ENCODE measurements around the gene FADS3. TPM values are rescaled to one million over a fixed set of nuclear protein-coding genes. Genes with fewer than 3 reads are reported as not detected.

Gene FADS3
- total and polyA plus RNA-seq, 3 donors from 2014 or later, result 20.5 to 88.5 (median 50.6) TPM

GRCh38 chr11:61834278-61835048, 56.9 kb downstream of the FADS3 start:
- Histone ChIP-seq H3K4me1 (peaks cover 47% of the 10 kb centered on the region), H3K9me3 (no peaks in the 10 kb centered on the region), H3K4me3 (no peak overlapping the region), H3K36me3 (ENCODE audit: low read depth, missing control alignments) (no peaks in the 10 kb centered on the region), H3K27me3 (no peaks in the 10 kb centered on the region), H3K27ac (peak overlapping the region; percentile 12 to 79)
- DNase-seq, result peak; percentile 66
- no peak for TF ChIP-seq CTCF (IDR thresholded peaks at IDR 0.05)
- no peak for TF ChIP-seq POLR2A (IDR thresholded peaks at IDR 0.05)
- WGBS, 2 donors, result 38 to 50% methylated on average over 5 to 12 of the region's 12 CpGs
- intact Hi-C loops (cut with DNase I; ENCODE audit: low total_unique reads), result no loop called here

DNA sequence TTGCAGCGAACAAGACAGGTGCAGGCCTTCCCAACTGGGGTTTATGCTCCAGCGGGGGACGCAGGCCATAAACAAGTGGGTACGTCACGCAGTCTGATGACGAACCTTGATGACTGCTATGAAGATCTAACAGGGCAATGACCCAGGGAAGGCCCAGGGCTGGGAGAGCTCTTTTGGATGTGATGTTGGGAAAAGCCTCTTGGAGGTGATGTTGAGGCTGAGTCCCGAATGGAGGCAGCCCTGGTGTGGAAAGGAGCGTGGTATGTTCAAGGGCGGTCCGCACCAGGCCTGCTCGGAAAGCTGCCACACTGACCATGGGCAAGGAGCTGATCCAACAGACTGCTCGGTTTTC, 57.4 kb downstream of the FADS3 start:
- no peak for DNase-seq
- intact Hi-C loops (cut with DNase I; ENCODE audit: low total_unique reads), result no loop called here
- TF ChIP-seq CTCF (IDR thresholded peaks at IDR 0.05), result no peak
- no peaks in the 10 kb centered on the region for H3K9me3 ChIP-seq
- H3K27me3 ChIP-seq, result no peaks in the 10 kb centered on the region
- no peak overlapping the region for H3K4me3 ChIP-seq
- WGBS, 2 donors, result 87 to 94% methylated on average over 12 of the region's 12 CpGs
- H3K36me3 ChIP-seq (ENCODE audit: low read depth, missing control alignments), result no peaks in the 10 kb centered on the region
- peak overlapping the region in 1 of 2 donors; percentile 79 for H3K27ac ChIP-seq
- H3K4me1 ChIP-seq, result peaks cover 51% of the 10 kb centered on the region

- H3K27ac ChIP-seq, result no peak overlapping the region
- peaks cover 51% of the 10 kb centered on the region for H3K4me1 ChIP-seq
- DNase-seq, result no peak
Observed at GRCh38 chr11:61833471-61833870, 57.9 kb downstream of the FADS3 start.

GRCh38 chr11:61832754-61833153, 58.6 kb downstream of the FADS3 start:
- peaks cover 51% of the 10 kb centered on the region for H3K4me1 ChIP-seq
- no peak overlapping the region for H3K27ac ChIP-seq
- H3K9me3 ChIP-seq, result no peaks in the 10 kb centered on the region
- TF ChIP-seq POLR2A (IDR thresholded peaks at IDR 0.05) (no peak), CTCF (IDR thresholded peaks at IDR 0.05) (no peak)
- 59 to 69% methylated on average over 7 of the region's 7 CpGs for WGBS, 2 donors
- no peaks in the 10 kb centered on the region for H3K36me3 ChIP-seq (ENCODE audit: low read depth, missing control alignments)
- peak; percentile 51 for DNase-seq
- intact Hi-C loops (cut with DNase I; ENCODE audit: low total_unique reads), result no loop called here
- no peak overlapping the region for H3K4me3 ChIP-seq
- no peaks in the 10 kb centered on the region for H3K27me3 ChIP-seq

More at GRCh38 chr11:61833471-61833870, 57.9 kb downstream of the FADS3 start:
- TF ChIP-seq CTCF (IDR thresholded peaks at IDR 0.05), result no peak
- no peak for TF ChIP-seq POLR2A (IDR thresholded peaks at IDR 0.05)
- H3K9me3 ChIP-seq, result no peaks in the 10 kb centered on the region
- no peaks in the 10 kb centered on the region for H3K36me3 ChIP-seq (ENCODE audit: low read depth, missing control alignments)
- no peak overlapping the region for H3K4me3 ChIP-seq
- 79 to 88% methylated on average over 11 of the region's 11 CpGs for WGBS, 2 donors
- no peaks in the 10 kb centered on the region for H3K27me3 ChIP-seq
- intact Hi-C loops (cut with DNase I; ENCODE audit: low total_unique reads), result no loop called here

DNA sequence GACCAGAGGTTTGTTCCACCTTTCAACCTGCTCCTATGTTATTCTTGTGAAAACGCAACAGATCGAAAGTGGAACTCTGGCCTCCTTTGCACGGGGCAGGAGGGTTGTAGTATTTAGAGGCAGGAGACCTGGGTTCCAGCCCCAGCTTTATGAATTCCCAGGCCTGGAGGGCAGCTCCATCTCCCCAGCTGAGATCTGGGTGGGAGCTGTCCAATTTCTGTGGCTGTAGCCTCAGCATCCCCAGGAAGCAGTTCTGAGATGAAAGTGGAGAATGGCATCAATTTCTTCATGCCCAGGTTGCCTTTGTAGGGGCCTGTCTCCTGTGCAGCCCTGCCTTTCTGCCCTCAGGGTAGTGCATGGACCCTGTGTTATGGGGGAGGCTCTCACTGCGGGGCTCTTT, 59.1 kb downstream of the FADS3 start:
- no peak for DNase-seq
- Histone ChIP-seq H3K9me3 (no peaks in the 10 kb centered on the region), H3K27me3 (no peaks in the 10 kb centered on the region), H3K27ac (peak overlapping the region in 1 of 2 donors; percentile 59), H3K4me3 (no peak overlapping the region), H3K36me3 (ENCODE audit: low read depth, missing control alignments) (no peaks in the 10 kb centered on the region), H3K4me1 (peaks cover 51% of the 10 kb centered on the region)
- intact Hi-C loops (cut with DNase I; ENCODE audit: low total_unique reads), result no loop called here
- no peak for TF ChIP-seq CTCF (IDR thresholded peaks at IDR 0.05)
- no peak for TF ChIP-seq POLR2A (IDR thresholded peaks at IDR 0.05)
- 87% methylated on average over 4 of the region's 4 CpGs; no CpG with 5 or more reads in 1 of the 2 donors for WGBS, 2 donors

All from testis (tissue), 3 donors.